Hippocampal formation (tissue), 2 donors: ENCODE data around the gene ATG4B.
"Not testable (repeated sequence)": the region's sequence is repeated elsewhere in the genome, so short reads cannot be mapped to it uniquely, and the experiment has no call there.

Source experiments
- DNase-seq, 2 donors: peaks; one replicate each; lab custom pipeline; 2025; lab: John Stamatoyannopoulos, UW

ATG4B gene

GRCh38 chr2:241640165-241640795 lies 2.8 kb downstream of the ATG4B start:
- DNase-seq = no peak

- DNase-seq = no peak
Observed at GRCh38 chr2:241641631-241642030, 4.1 kb downstream of the ATG4B start.

GRCh38 chr2:241645056-241645914 lies 7.8 kb downstream of the ATG4B start:
- DNase-seq = no peak

- DNase-seq = no peak
Observed at GRCh38 chr2:241645915-241646645, 8.6 kb downstream of the ATG4B start.

- DNase-seq = no peak
Observed at GRCh38 chr2:241648453-241648852, 11.0 kb downstream of the ATG4B start.

- DNase-seq = peak in 1 of 2 donors; percentile 8
Observed at GRCh38 chr2:241649404-241649803, 11.9 kb downstream of the ATG4B start.

GRCh38 chr2:241649927-241650326 lies 12.4 kb downstream of the ATG4B start:
- DNase-seq = no peak

- no peak for DNase-seq
Observed at GRCh38 chr2:241652142-241652541, 14.6 kb downstream of the ATG4B start.

- DNase-seq = no peak
Observed at GRCh38 chr2:241652722-241653121, 15.2 kb downstream of the ATG4B start.

GRCh38 chr2:241653210-241653750 lies 15.8 kb downstream of the ATG4B start:
- DNase-seq = no peak

- no peak for DNase-seq
Observed at GRCh38 chr2:241654551-241654950, 17.1 kb downstream of the ATG4B start.

- no peak for DNase-seq
Observed at GRCh38 chr2:241655516-241656189, 18.2 kb downstream of the ATG4B start.

GRCh38 chr2:241656190-241656741 lies 18.8 kb downstream of the ATG4B start:
- no peak for DNase-seq

- DNase-seq = no peak
Observed at GRCh38 chr2:241657786-241658254, 20.3 kb downstream of the ATG4B start.

GRCh38 chr2:241658296-241658695 lies 20.8 kb downstream of the ATG4B start:
- no peak for DNase-seq

GRCh38 chr2:241659150-241659739 lies 21.8 kb downstream of the ATG4B start:
- peak; percentile 43 to 60 for DNase-seq

- no peak for DNase-seq
Observed at GRCh38 chr2:241660593-241661213, 23.2 kb downstream of the ATG4B start.

GRCh38 chr2:241662731-241663130 lies 25.2 kb downstream of the ATG4B start:
- DNase-seq = not testable (repeated sequence)

GRCh38 chr2:241665731-241666440 lies 28.4 kb downstream of the ATG4B start:
- no peak for DNase-seq
